T follicular helper cell (primary cell): Measurements from ENCODE around the gene MCUR1.
"Not testable (repeated sequence)": the region's sequence is repeated elsewhere in the genome, so short reads cannot be mapped to it uniquely, and the experiment has no call there.

ENCODE experiments used
- DNase-seq: peaks from one replicate; pipeline ENCODE4 v3.0.0-alpha.2; 2020; ENCODE audit warnings: low read depth
- total RNA-seq, 2 experiments: gene quantifications; one replicate each; lab custom pipeline; 2026; lab: John Stamatoyannopoulos, UW

The MCUR1 gene
- total RNA-seq = 28.9 to 50.0 reads per million in 2 experiments

GRCh38 chr6:13814176-13814937 lies at the start of gene MCUR1:
Gene MCUR1 (minus strand): TSS chr6:13814557. CDS start chr6:13814429, 128 bp downstream.
- peak; percentile 59 for DNase-seq

- DNase-seq = no peak
Measured at GRCh38 chr6:13863699-13864155, 49.4 kb upstream of the MCUR1 start.

- DNase-seq = not testable (repeated sequence)
Measured at GRCh38 chr6:13860556-13861185, 46.3 kb upstream of the MCUR1 start.

- no peak for DNase-seq
Measured at GRCh38 chr6:13859871-13860555, 45.7 kb upstream of the MCUR1 start.

- DNase-seq = no peak
Measured at GRCh38 chr6:13854716-13855250, 40.4 kb upstream of the MCUR1 start.

GRCh38 chr6:13853871-13854270 lies 39.5 kb upstream of the MCUR1 start:
- DNase-seq = no peak

GRCh38 chr6:13851803-13852202 lies 37.4 kb upstream of the MCUR1 start:
- DNase-seq = no peak

- no peak for DNase-seq
Measured at GRCh38 chr6:13851330-13851729, 37.0 kb upstream of the MCUR1 start.

- DNase-seq = not testable (repeated sequence)
Measured at GRCh38 chr6:13850690-13851089, 36.3 kb upstream of the MCUR1 start.

GRCh38 chr6:13848522-13849150 lies 34.3 kb upstream of the MCUR1 start:
- DNase-seq = no peak

GRCh38 chr6:13847326-13848050 lies 33.1 kb upstream of the MCUR1 start:
- no peak for DNase-seq

- no peak for DNase-seq
Measured at GRCh38 chr6:13846841-13847240, 32.5 kb upstream of the MCUR1 start.

GRCh38 chr6:13841936-13842335 lies 27.6 kb upstream of the MCUR1 start:
- DNase-seq = no peak

- no peak for DNase-seq
Measured at GRCh38 chr6:13838616-13839015, 24.3 kb upstream of the MCUR1 start.

- no peak for DNase-seq
Measured at GRCh38 chr6:13836170-13836569, 21.8 kb upstream of the MCUR1 start.

- no peak for DNase-seq
Measured at GRCh38 chr6:13834790-13835189, 20.4 kb upstream of the MCUR1 start.

- not testable (repeated sequence) for DNase-seq
Measured at GRCh38 chr6:13834018-13834417, 19.7 kb upstream of the MCUR1 start.

GRCh38 chr6:13832778-13833177 lies 18.4 kb upstream of the MCUR1 start:
- no peak for DNase-seq

- no peak for DNase-seq
Measured at GRCh38 chr6:13831615-13832014, 17.3 kb upstream of the MCUR1 start.

GRCh38 chr6:13830803-13831202 lies 16.4 kb upstream of the MCUR1 start:
- no peak for DNase-seq

- not testable (repeated sequence) for DNase-seq
Measured at GRCh38 chr6:13829419-13829818, 15.1 kb upstream of the MCUR1 start.
